Stimulated activated CD8-positive, alpha-beta memory T cell treated with anti-CD3 and anti-CD28 coated beads, Interleukin-7, amount 100 ng/mL, for 24 hours (primary cell): ENCODE measurements around the gene NDC1.
"Not testable (repeated sequence)": the region's sequence is repeated elsewhere in the genome, so short reads cannot be mapped to it uniquely, and the experiment has no call there.

Experiments used
- DNase-seq: peaks from one replicate; pipeline ENCODE4 v3.0.0-alpha.2; 2020; ENCODE audit warnings: low read depth

The NDC1 gene

GRCh38 chr1:53825306-53825705, 12.8 kb downstream of the NDC1 start:
- no peak for DNase-seq

DNA sequence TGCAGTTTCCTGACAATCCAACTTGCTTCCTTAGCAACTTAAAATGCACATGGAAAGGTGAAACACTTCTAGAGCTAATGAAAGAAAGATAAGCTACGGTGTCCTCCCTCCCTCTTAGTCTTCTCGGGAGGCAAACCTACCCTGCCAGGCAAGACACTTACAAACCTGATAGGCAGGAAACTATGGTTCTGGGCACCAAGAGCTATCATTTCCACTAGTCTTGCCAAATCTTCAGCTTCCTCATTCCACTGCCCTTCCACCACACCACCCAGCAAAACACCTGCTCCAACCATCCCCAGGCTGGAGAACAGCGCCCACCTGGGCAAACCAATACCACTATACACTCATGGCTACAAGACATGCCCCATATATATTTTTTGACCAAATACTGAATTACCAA, 15.2 kb downstream of the NDC1 start:
- no peak for DNase-seq

DNA sequence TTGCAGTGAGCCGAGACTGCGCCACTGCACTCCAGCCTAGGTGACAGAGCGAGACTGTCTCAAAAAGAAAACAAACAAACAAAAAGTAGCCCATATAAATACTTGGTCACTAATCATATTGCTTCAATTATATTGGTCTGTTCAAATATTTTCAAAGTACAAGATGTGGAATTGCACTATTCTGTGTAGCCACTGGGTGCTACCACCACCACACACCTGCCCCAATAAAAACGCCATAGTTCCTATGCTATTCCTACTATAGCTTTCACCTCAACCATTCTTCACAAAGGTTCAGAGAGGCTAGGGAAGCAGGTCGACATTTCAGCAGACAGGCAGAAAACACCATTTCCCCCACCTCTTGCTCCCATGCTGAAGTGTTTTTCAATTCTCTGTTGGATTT, 16.7 kb downstream of the NDC1 start:
- no peak for DNase-seq

DNA sequence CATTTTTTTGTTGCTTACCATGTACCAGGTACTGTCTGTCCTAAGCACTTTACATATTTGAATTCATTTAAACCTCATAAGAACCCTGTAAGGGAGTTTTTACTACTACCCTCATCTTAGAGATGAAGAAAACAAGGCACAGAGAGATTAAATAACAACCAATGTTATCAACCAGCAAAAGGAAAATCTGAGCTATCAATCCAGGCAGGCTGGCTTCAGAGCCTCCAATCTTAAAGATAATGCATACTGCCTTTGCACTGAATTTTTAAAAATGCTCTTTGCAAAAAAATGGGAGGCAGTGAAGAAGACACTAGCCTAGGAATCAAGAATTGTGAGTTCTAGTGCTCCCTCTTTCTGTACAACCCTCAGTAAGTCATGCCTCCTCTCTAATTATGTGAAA, 18.7 kb downstream of the NDC1 start:
- DNase-seq: no peak

DNA sequence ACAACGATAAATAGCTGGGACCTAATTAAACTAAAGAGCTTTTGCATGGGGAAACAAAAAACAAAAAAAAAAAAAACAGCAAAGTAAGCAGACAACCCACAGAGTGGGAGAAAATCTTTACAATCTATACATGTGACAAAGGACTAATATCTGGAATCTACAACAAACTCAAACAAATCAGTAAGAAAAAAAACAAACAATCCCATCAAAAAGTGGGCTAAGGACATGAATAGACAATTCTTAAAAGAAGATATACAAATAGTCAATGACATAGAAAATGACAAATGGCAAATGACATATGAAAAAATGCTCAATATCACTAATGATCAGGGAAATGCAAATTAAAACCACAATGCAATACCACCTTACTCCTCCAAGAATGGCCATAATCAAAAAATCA, 21.5 kb downstream of the NDC1 start:
- DNase-seq: not testable (repeated sequence)

DNA sequence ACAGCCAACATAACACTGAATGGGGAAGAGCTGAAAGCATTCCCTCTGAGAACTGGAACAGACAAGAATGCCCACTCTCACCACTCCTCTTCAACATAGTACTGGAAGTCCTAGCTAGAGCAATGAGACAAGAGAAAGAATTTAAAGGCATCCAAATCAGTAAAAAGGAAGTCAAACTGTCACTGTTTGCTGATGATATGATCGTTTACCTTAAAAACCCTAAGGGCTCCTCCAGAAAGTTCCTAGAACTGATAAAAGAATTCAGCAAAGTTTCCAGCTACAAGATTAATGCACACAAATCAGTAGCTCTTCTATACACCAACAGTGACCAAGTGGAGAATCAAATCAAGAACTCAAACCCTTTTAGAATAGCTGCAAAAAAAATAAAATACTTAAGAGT, 22.6 kb downstream of the NDC1 start:
- not testable (repeated sequence) for DNase-seq

- no peak for DNase-seq
Observed at GRCh38 chr1:53811414-53811851, 26.7 kb downstream of the NDC1 start.

- DNase-seq: no peak
Observed at GRCh38 chr1:53810497-53810896, 27.6 kb downstream of the NDC1 start.

- no peak for DNase-seq
Observed at GRCh38 chr1:53810007-53810406, 28.1 kb downstream of the NDC1 start.

GRCh38 chr1:53807916-53808315, 30.2 kb downstream of the NDC1 start:
- no peak for DNase-seq

DNA sequence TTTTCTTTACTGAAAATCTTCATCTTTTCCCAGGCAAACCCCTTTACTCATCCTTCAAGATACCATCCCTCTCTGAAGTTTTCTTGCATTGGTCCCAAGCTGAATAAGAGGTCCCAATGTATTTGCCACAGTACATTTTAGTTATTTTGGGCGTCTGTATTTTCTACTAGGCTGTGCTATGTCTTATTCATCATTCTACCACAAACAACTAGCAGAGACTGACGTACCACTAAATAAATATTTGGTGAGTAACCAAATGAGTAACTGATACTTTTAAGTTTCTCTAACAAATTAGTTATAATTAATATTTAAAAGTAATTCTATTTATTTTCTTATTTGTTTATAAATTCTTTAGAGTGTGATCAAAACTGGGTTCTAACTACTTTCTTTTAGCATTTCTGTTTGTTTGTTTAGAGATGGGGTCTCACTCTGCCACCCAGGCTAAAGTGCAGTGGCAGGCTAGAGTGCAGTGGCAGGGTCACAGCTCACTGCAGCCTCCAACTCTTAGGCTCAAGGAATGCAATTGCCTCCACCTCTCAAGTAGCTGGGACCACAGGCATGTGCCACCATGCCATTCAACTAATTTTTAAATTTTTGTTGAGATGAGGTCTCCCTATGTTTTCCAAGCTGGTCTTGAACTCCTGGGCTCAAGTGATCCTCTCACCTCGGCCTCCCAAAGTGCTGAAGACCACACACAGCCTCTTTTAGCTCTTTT, 33.1 kb downstream of the NDC1 start:
- no peak for DNase-seq

DNA sequence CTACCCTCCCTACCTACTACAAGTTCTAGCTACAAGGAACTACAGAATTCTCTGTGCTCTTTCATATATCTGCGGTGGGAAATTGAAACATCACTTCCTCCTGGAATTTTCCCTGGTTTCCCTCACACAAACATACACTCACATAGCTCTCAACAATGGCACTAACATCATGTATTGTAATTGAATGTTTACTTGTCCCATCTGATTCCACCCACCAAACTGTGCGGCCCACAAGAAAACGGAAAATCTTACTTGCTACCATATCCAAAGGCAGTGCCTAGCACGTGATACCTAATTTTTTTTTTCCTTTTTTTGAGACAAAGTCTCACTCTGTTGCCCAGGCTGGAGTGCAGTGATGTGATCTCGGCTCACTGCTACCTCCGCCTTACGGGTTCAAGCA, 33.9 kb downstream of the NDC1 start:
- DNase-seq: no peak

GRCh38 chr1:53800621-53801020, 37.5 kb downstream of the NDC1 start:
- DNase-seq: no peak

DNA sequence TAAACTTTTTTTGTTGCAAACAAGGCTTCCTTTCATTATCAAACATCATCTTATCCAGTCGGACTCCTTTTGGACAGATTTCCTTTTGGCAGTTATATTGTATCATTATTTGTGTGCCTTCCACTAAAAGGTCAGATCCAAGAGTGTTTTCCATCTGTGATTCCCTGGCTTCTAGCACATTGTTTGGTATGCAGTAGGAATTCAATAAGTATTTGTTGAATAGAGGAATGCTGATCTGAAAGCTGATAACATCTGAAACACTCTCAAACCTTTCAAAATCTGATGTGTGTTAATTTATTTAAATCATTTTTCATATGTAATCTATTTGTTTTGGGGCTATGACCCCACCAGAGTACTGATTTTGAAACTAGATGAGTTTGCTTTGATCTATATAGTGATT, 39.0 kb downstream of the NDC1 start:
- DNase-seq: no peak

DNA sequence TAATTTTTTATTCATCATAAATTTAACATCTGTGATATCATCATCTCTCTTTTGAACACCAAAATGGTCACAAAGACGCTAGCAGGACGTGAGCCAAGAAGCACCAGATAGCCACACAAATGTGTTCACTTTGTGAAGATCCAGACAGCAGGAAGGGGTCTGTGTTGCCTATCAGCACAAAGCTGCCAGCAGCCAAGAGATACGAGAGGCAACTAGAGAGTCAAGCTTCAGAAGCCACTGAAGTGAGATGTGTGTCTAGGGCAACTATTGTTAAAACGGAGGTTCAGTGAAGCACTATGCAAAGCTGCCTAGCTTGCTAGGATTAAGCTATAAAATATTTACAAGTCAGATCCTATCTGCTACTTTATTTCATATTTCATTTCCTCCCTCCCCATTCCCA, 45.3 kb downstream of the NDC1 start:
- DNase-seq: no peak

DNA sequence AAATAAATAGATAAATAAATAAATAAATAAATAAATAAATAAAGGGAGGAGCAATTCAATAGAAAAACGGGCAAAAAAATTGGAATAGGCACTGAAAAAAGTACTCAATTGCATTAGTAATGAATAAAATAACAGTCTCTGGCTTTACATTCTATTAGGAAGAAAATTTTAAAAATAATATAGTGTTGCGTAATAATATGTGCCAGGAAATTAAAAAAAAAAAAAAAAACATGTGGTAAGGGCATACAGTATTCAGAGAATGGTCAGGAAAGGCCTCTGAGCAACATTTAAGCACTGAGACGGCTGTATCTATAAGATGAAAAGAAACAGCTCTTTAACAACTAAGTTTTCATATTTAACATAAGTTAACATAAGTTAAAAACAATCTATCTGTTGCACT, 50.4 kb downstream of the NDC1 start:
- DNase-seq: no peak

DNA sequence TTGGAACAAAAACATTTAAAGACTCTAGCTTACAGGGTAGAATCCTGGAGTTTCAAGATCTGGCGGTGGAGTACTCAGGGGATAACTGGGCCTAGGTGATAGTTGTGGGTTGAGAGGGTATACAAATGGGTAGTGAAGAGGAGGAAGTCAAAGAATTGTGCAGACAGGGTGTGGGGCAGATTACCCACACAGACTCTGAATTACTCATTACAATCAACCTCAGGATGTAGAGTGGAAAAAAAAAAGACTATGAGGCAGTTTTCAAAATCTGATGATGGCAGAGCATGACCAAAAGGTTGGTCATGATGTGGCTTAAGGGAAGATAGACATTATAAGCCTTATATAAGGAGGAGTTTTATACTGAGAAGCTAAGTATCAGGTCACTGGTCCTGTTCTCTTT, 55.0 kb downstream of the NDC1 start:
- no peak for DNase-seq

DNA sequence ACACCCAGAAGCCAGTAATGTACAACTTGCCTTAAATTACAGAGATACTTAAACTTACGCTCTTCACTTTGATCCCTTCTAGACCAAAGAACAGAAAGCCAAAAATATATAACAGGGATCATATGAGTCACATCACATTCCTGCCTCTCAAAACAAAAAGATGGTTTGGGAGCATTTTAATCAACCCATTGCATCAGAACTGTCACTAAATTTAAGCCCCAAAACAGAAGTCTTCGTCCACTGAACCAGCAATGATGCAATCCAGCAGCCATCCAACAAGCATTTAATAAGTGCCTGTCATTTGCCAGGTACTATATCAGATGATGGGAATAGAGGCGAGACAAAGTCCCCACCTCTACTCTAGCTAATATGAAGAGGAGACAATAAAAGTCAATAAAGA, 56.4 kb downstream of the NDC1 start:
- no peak for DNase-seq

- no peak for DNase-seq
Observed at GRCh38 chr1:53777272-53777671, 60.8 kb downstream of the NDC1 start.

DNA sequence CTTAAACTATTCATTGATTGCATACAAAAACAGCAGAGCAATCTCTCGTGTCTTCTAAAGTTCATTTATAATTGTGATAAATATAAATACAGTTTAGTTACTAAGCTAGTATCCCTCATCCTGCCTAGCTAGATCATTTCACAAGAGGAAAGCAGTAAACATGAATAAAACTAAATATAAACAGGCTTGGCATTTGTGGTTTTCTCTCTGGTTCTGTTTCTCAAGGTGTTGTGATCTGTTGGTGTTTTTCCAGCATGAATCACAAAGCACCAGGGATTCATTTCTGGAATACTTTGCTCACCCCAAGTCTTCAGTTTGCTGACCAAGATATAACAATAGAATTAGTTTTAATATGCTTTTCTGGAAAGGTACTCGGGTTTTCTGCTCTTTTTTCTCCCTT, 66.4 kb downstream of the NDC1 start:
- no peak for DNase-seq

DNA sequence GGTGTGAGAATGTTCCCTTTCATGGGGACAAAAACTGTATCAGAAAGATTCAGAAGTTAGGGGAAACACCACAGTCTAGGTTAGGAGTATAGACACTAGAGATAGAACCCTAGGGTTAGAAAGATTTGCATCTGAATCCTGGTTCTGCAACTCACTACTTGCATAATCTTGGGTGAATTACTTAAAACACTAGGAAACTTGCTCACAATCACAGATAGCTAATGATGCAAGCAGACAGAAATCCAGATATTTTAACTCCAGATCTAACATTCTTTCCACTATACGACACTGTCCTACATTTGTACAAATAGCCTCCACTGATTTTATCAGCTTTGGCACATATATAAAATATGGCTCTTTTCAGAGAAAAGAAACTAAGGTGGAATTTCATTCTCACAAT, 68.3 kb downstream of the NDC1 start:
- DNase-seq: no peak

DNA sequence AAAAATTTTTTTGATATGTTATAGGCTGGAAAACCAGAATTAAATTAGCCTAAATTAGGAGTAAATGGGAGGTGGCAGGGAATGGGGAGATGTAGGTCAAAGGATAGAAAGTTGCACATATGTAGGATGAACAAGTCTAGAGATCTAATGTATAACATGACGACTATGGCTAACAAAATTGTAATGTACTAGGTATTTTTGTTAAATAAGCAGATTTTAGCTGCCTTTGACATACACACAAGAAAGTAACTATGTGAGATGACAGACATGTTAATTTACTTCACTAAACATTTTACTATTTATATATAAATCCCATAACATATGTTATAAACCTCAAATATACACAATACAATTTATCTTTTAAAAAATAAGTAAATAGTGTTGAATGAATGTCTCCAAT, 68.9 kb downstream of the NDC1 start:
- DNase-seq: no peak

DNA sequence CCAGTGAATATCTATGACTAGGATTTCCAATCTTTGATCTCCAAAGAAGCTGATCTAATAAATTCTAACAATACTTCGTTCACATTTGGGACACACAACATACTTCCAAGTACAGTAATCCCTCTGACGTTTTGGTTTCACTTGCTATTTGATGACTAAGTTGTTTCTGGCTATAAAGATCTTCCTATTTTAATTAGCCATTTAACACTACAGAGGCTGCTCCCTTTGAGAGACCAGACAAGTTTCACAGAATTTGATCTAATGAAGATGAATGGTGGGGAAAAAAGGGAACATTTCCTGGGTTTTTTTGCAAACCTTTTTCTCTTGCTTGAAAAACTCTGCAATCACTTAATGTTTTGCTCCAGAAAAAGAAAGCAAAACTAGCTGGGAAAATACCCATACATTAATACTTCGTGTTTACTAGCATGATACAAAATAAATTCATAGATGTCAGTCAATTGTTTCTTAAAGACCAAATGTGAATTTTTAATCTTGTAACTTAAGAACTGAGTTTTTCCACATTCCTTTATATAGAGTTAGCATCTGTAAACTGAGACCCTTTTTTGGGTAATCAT, 71.2 kb downstream of the NDC1 start:
- DNase-seq: no peak

GRCh38 chr1:53766194-53766742, 71.8 kb downstream of the NDC1 start:
- DNase-seq: no peak
